NCI-H460 (cell line): Measurements from ENCODE around the gene DUSP9. TPM values are rescaled to one million over a fixed set of nuclear protein-coding genes. Genes with fewer than 3 reads are reported as not detected.

Experiments used
- DNase-seq: peaks from one replicate; pipeline ENCODE4 v3.0.0-alpha.2; 2016; ENCODE audit warnings: low read depth; ENCODE audit errors: extremely low read depth
- total RNA-seq: library from RNA; depleted of rRNA; stranded (reverse); fragments of >200 nt; shearing (Covaris generic); gene quantifications from 2 replicates; pipeline ENCODE4 v1.2.3, GENCODE V29; 2014

The DUSP9 gene
- total RNA-seq, 1 experiment from 2014 or later = 2.2 TPM

- DNase-seq = no peak
These were observed 24.9 kb upstream of the DUSP9 start for GRCh38 chrX:153621949-153622598.

- no peak for DNase-seq
These were observed 24.2 kb upstream of the DUSP9 start for GRCh38 chrX:153622661-153623309.

GRCh38 chrX:153623310-153624029 is 23.5 kb upstream of the DUSP9 start:
- no peak for DNase-seq

- no peak for DNase-seq
These were observed 22.6 kb upstream of the DUSP9 start for GRCh38 chrX:153624196-153625091.

GRCh38 chrX:153625271-153626024 is 21.6 kb upstream of the DUSP9 start:
- no peak for DNase-seq

- DNase-seq = no peak
These were observed 20.9 kb upstream of the DUSP9 start for GRCh38 chrX:153626025-153626633.

GRCh38 chrX:153626863-153627674 is 19.9 kb upstream of the DUSP9 start:
- DNase-seq = no peak

- DNase-seq = no peak
These were observed 19.3 kb upstream of the DUSP9 start for GRCh38 chrX:153627675-153628111.

GRCh38 chrX:153628129-153628528 is 18.9 kb upstream of the DUSP9 start:
- DNase-seq = no peak

GRCh38 chrX:153628665-153629064 is 18.3 kb upstream of the DUSP9 start:
- DNase-seq = no peak

GRCh38 chrX:153631346-153631745 is 15.7 kb upstream of the DUSP9 start:
- no peak for DNase-seq

GRCh38 chrX:153631907-153632594 is 15.0 kb upstream of the DUSP9 start:
- DNase-seq = no peak

GRCh38 chrX:153632595-153632946 is 14.4 kb upstream of the DUSP9 start:
- no peak for DNase-seq

GRCh38 chrX:153633048-153633447 is 14.0 kb upstream of the DUSP9 start:
- no peak for DNase-seq

- DNase-seq = no peak
These were observed 13.3 kb upstream of the DUSP9 start for GRCh38 chrX:153633607-153634180.

- no peak for DNase-seq
These were observed 12.8 kb upstream of the DUSP9 start for GRCh38 chrX:153634236-153634635.

GRCh38 chrX:153634832-153635231 is 12.2 kb upstream of the DUSP9 start:
- DNase-seq = no peak

GRCh38 chrX:153635388-153635787 is 11.6 kb upstream of the DUSP9 start:
- no peak for DNase-seq
